KBM-7 (cell line): ENCODE results near the gene SYNGAP1.

Experiments used
- DNase-seq: peaks from one replicate; pipeline ENCODE4 v3.0.0-alpha.2; 2015
- in situ Hi-C: fragments of 300-500 bp; cut with MboI; formaldehyde crosslinking; loops from 2 replicates; pipeline ENCODE4 v1.14.3; 2020; ENCODE audit warnings: low sequenced_read_pairs, low pct_unique_long_range_greater_than_20kb, mixed read lengths

The SYNGAP1 gene

DNA sequence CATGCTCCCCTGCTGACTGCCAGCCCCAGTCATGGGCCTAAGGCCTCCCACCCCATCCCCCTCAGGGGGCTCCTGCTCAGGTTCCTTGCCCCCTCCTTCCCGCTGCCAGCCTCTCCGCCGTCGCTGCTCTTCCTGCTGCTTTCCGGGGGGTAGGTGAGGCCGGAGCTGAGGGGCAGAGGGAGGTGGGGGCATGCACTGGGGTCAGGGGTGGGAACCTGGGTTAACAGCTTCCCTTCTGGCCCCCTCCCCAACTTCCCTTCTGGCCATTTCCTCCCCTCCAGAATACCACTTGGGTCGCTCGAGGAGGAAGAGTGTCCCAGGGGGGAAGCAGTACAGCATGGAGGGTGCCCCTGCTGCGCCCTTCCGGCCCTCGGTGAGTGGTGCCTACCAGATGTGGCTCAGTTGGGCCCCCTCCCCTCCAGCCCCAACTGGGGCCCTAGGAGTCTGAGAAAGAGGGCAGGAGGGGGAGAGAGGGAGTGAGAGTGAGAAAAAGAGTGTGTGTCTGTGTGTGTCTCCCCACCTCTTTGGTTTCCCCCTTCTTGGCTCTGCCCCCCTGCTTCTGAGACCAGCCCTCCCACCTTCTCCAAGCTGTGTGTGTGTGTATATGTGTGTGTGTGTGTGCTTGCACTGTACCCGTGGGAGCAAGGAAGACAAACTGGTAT lies 12.1 kb downstream of the SYNGAP1 start:
- in situ Hi-C loops, result no loop called here
- DNase-seq, result peak; percentile 22

DNA sequence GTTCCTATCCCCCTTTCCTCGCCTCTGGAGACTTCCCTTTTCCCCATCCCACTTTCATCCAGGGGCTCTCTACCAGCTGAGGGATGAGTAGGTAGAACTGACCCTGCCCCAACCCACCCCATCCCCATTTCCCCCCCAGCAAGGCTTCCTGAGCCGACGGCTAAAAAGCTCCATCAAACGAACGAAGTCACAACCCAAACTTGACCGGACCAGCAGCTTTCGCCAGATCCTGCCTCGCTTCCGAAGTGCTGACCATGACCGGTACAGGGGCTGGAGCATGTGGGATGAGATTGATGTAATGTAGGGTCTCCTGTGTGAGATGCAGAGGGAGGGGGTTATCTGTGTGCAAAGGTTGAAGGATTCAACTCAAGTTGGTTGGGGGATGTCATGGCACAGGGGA lies 12.7 kb downstream of the SYNGAP1 start:
- in situ Hi-C loops, result no loop called here
- no peak for DNase-seq

DNA sequence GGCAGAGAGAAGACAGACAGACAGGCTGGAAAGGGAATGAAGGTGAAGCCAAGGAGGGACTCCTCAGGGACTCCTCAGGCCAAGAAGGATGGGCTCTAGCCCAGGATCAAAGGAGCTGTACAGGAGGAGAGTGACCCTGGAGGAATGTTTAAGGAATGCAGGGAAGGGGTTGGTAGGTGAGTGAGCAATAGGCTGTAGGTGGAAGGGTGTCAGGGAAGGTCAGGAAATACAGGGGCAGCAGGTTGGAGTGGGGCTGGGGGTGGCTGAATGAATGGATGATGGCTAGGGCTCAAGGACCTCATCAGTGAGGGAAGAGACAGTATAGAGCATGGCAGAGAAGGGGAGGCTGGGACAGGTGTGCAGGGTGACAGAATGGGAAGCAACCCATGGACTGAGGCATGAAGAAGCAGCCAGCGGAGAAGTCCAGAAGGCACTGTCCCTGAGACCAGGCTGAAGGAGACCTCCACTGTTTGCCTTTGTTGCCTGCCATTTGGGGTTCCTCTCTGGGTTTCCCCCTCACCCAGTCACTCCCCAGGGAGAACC lies 13.2 kb downstream of the SYNGAP1 start:
- in situ Hi-C loops, result no loop called here

DNA sequence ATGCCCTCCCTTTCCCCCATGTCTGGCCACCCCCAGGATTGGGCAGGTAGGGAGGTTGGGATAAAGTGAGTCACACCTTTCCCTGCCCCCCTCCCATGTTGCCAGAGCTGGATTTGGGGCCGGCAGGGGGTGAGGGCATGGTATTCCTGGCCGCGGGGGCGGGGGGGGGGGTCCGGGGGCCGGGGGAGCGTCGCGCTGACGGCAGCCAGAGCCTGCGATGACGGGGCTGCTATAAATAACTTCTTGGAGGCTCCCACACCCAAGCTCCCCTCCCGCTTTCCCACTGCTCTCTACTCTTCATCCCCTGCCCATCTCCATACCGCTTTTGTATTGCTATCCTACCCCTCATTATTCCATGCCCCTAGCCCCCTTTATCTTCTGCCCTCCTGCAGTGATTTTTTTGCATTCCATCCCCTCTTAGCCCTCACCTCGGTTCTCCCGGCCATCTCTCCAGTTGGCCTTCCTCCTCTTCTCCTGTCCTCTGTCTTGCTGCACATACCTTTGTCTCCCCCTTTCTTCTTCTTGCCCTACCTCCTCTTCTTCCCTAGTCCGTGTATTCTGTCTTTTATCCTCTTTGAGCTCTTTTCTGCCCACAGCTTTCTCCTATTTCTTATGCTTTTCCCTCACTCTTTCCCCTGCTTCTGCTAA lies 13.8 kb downstream of the SYNGAP1 start:
- no peak for DNase-seq
- in situ Hi-C loops, result no loop called here

More for the DNA sequence above, 13.2 kb downstream of the SYNGAP1 start:
- no peak for DNase-seq

DNA sequence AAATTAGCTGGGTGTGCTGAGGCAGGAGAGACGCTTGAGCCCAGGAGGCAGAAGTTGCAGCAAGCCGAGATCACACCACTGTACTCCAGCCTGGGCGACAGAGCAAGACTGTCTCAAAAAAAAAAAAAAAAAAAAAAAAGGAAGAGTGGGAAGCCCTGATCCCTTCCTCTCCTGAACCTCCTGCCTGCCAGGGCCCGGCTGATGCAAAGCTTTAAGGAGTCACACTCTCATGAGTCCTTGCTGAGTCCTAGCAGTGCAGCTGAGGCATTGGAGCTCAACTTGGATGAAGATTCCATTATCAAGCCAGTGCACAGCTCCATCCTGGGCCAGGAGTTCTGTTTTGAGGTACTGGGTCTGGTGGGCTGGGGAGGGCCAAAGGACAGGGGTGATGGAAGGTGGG lies 15.1 kb downstream of the SYNGAP1 start:
- in situ Hi-C loops, result no loop called here
- DNase-seq, result no peak

DNA sequence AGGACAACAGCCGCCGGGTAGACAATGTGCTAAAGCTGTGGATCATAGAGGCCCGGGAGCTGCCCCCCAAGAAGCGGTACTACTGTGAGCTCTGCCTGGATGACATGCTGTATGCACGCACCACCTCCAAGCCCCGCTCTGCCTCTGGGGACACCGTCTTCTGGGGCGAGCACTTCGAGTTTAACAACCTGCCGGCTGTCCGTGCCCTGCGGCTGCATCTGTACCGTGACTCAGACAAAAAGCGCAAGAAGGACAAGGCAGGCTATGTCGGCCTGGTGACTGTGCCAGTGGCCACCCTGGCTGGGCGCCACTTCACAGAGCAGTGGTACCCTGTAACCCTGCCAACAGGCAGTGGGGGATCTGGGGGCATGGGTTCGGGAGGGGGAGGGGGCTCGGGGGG lies 17.8 kb downstream of the SYNGAP1 start:
- in situ Hi-C loops, result no loop called here
- no peak for DNase-seq

DNA sequence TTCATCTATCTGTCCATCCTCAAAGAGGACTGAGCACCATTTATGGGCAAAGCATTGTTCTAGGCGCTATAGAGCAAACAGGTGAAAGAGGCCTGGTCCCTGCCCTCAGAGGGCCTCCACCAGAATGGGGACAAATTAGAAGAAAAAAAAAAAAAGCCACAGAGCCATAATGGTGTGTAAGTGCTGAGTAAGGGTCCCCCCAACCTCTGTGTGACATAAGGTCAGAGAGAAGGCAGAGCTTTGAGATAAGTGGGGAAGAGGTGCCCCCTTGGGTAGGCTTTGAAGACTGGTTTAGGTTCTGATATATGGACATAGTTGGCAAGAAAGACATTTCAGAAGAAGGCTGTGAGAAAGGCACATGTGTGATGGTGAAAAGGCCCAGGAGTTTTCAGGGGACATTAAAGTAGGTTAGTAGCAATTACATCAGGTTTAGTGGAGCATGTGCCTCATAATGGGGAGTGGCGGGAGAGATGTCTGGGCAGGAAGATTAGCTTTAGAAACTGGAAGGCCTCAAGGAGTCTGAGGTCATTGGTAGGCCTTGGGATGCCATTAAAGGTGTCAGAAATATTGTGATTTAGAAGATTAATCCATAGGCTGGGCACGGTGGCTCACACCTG lies 19.2 kb downstream of the SYNGAP1 start:
- in situ Hi-C loops, result no loop called here
- DNase-seq, result no peak

DNA sequence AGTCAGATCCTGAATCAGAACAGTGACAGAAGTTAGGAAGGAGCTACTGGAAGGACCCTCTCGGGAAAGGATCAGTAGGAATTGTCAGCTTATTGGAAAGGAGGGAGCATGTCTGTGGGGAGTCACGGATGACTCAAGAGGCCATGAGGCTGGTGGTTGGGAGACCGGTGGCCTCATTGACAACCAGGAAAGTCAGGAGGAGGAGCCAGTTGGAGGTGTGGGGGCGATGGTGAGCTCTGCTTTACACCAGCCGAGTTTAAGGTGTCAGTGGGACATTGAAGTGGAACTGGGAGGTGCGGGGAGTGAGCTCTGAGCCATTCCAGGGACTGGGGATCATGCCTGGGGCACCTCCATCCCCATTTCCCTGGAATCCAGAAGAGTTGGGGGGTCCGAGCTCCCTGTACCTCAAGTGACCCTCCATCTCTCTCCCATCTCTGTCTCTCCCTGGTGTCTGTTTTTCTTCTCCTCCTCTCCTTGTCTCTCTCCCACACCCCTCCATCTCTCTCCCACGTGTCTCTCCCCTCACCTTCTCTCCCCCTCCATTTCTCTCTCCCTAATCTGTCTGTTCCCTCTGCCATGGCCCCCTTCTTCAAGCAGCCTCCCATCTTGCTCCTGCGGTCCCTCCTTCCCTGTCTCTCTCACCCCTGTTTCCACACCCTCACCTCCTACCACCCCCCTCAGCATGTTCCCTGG lies 20.2 kb downstream of the SYNGAP1 start:
- in situ Hi-C loops, result no loop called here

DNA sequence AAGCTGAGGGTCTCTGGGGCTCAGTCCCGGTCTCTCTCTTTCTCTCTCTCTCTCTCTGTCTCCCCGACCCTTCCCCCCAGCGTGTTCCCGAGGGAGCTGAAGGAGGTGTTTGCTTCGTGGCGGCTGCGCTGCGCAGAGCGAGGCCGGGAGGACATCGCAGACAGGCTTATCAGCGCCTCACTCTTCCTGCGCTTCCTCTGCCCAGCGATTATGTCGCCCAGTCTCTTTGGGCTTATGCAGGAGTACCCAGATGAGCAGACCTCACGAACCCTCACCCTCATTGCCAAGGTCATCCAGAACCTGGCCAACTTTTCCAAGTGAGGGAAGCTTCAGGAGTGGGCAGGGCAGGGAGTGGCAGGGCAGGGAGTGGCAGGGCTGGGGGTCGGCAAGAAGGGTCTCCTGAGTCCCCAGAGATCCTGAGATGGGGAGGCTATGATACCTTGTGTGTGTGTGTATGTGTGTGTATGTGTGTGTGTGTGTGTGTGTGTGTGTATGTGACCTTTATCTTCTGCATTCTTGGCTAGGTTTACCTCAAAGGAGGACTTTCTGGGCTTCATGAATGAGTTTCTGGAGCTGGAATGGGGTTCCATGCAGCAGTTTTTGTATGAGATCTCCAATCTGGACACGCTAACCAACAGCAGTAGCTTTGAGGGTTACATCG lies 20.9 kb downstream of the SYNGAP1 start:
- in situ Hi-C loops, result no loop called here
- DNase-seq, result no peak

More for the DNA sequence above, 20.2 kb downstream of the SYNGAP1 start:
- no peak for DNase-seq

DNA sequence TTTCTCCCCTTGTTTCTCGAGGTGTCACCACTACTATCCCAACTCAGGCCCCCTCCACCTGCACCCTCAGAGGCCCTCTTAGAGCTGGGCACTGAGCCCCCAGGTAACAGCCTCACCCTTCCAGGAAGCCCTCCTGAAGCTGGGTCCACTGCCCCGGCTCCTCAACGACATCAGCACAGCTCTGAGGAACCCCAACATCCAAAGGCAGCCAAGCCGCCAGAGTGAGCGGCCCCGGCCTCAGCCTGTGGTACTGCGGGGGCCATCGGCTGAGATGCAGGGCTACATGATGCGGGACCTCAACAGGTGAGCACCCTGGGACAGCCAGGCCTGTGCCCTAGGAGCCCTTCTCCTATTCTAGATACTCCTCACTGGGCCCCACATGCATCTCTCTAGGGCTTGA lies 21.6 kb downstream of the SYNGAP1 start:
- DNase-seq, result no peak
- in situ Hi-C loops, result no loop called here

DNA sequence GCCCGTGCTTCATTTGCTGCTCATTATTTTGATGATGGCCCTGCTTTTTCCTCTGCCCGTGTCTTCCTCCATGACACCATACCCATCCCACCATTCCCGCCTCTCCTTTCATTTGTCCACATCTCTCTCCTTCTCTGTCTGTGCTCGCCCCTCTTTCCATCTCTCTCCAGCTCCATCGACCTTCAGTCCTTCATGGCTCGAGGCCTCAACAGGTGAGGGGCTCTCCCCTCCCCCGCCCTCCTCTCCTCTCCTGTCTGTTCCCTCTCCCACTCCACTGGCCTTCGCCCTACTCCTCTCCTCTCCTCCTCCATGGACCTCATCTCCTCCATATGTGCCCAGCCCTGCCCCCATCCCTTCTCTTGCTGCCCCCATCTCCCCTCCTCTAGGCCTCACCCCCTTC lies 22.4 kb downstream of the SYNGAP1 start:
- no peak for DNase-seq
- in situ Hi-C loops, result no loop called here

DNA sequence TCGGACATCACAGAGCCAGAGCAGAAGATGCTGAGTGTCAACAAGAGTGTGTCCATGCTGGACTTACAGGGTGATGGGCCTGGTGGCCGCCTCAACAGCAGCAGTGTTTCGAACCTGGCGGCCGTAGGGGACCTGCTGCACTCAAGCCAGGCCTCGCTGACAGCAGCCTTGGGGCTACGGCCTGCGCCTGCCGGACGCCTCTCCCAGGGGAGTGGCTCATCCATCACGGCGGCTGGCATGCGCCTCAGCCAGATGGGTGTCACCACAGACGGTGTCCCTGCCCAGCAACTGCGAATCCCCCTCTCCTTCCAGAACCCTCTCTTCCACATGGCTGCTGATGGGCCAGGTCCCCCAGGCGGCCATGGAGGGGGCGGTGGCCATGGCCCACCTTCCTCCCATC lies 23.2 kb downstream of the SYNGAP1 start:
- no peak for DNase-seq
- in situ Hi-C loops, result no loop called here

DNA sequence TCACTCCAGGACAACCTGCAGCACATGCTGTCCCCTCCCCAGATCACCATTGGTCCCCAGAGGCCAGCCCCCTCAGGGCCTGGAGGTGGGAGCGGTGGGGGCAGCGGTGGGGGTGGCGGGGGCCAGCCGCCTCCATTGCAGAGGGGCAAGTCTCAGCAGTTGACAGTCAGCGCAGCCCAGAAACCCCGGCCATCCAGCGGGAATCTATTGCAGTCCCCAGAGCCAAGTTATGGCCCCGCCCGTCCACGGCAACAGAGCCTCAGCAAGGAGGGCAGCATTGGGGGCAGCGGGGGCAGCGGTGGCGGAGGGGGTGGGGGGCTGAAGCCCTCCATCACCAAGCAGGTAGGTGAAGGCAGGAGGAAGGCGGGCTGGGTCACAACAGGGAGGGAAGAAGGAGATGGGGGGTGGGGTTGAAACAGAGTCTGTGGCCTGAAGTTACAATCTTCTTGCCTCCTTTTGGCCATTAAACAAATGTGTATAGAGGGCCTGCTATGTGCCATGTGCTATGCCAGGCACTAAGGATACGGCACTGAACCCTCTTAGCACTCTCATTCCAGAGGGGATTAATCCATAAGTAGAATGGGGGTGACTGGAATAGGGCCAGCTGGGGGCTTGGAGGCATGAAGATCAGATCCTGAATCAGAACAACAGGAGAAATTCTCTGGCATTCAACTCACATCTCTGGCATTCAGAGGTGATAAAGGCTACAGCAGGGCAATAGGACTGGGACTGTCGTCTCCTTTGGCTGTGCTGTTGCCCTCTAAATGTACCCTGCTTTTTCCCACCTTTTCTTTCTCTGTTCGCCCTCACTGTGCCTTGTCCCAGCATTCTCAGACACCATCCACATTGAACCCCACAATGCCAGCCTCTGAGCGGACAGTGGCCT lies 24.0 kb downstream of the SYNGAP1 start:
- in situ Hi-C loops, result no loop called here
- DNase-seq, result no peak

DNA sequence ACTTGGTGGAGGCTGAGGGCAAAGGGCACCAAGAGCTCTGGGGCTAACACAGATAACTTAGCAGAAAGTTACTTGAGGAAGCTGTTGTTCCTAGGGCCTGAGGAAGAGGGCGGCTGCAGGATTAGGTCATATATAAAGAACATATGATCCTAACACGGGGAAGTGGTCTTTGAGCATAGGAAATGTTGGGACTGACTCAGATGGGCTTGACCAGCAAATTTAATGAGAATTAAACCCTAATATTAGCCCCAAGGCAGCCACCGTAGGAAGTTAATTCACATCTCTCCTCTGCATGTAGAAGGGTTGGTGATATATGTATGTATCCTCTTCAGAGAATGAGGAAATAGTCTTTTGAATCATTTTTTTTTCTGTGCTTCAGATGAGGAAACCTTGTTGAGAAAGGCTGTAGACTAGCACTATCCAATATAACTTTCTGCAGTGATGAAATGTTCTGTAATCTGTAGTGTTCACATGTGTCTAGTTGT lies 25.3 kb downstream of the SYNGAP1 start:
- in situ Hi-C loops, result no loop called here
- DNase-seq, result no peak

DNA sequence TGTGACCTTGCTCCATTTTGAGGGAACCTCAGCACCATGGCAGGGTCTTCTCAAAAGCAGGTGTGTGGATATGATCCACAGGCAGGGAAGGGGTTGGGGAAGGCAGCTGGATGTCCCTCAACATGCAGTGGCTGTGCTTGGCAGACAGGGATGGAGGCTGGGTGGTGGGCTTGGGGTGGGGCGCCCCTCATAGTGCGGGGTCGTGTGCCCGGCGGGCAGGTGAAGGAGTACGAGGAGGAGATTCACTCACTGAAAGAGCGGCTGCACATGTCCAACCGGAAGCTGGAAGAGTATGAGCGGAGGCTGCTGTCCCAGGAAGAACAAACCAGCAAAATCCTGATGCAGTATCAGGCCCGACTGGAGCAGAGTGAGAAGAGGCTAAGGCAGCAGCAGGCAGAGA lies 26.5 kb downstream of the SYNGAP1 start:
- DNase-seq, result no peak
- in situ Hi-C loops, result no loop called here

DNA sequence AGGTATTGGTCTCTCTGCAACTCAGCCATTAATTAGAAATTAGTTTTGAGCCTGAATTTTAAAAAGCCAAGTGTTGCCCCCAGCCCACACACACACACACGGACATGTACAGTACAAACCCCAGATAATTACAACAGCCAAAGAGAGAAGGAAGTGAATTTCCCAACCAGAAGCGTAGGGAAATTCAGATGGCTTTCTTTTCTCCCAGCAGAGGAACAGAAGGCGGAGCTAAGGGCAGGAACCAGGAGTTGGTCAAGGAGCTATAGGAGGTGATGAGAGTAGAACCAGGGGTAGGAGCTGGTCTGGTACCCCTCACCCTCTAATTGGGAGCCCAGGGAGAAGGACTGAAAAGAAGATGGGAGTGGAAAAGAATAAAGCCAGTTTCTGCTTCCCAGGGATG lies 30.6 kb downstream of the SYNGAP1 start:
- in situ Hi-C loops, result no loop called here

DNA sequence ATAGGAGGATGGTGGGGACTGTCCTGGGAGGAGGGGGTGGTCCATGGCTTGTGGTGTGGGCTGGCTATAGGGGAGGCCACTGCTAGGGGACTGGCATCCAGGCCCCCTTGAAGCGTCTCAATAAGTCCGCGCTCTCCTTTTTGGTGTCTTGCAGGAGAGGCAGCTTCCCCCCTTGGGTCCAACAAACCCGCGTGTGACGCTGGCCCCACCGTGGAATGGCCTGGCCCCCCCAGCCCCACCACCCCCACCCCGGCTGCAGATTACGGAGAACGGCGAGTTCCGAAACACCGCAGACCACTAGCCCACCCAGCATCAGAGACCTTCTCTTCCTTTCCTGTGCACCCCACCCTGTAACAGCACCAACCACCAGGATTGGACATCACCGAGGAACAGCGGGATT lies 31.7 kb downstream of the SYNGAP1 start:
- in situ Hi-C loops, result no loop called here
- no peak for DNase-seq

More for the DNA sequence above, 30.6 kb downstream of the SYNGAP1 start:
- peak; percentile 27 for DNase-seq

DNA sequence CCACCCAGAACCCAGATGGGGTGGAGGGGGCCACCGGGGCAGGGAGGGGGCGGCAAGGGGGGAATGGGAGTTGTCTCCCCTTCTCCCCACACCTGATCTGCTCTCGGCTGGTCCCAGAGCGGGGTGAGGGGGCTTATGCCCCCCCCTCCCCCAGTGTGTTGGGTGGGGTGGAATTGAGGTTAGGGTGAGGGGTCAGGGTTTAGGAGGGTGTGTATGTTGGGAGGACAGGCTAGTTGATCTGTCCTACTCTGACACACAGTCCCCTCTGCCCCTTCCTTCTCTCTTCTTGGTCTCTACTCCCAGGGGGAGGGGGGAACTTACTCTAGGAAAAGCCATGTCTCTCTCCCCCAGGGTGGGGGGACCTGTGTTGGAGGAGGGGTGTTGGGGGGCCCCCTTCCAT lies 32.6 kb downstream of the SYNGAP1 start:
- no peak for DNase-seq
- in situ Hi-C loops, result no loop called here
